Measurements from ENCODE around the gene CSNK1D.
A peak's percentile ranks its signal among the peaks of the same experiment; 100 is the strongest.
"Not testable (repeated sequence)": the region's sequence is repeated elsewhere in the genome, so short reads cannot be mapped to it uniquely, and the experiment has no call there.

Gene CSNK1D

GRCh38 chr17:82212331-82213250 is 60.9 kb downstream of the CSNK1D start, which contains the start of gene CCDC57:
Gene CCDC57 (minus strand): TSS chr17:82212842. CDS start chr17:82201944, 10,898 bp downstream.
- peak; percentile 72 for DNase-seq

- not testable (repeated sequence) for DNase-seq
Observed at GRCh38 chr17:82210655-82211054, 62.8 kb downstream of the CSNK1D start.

- peak; percentile 62 for DNase-seq
Observed at GRCh38 chr17:82205720-82206508, 67.6 kb downstream of the CSNK1D start.

DNA sequence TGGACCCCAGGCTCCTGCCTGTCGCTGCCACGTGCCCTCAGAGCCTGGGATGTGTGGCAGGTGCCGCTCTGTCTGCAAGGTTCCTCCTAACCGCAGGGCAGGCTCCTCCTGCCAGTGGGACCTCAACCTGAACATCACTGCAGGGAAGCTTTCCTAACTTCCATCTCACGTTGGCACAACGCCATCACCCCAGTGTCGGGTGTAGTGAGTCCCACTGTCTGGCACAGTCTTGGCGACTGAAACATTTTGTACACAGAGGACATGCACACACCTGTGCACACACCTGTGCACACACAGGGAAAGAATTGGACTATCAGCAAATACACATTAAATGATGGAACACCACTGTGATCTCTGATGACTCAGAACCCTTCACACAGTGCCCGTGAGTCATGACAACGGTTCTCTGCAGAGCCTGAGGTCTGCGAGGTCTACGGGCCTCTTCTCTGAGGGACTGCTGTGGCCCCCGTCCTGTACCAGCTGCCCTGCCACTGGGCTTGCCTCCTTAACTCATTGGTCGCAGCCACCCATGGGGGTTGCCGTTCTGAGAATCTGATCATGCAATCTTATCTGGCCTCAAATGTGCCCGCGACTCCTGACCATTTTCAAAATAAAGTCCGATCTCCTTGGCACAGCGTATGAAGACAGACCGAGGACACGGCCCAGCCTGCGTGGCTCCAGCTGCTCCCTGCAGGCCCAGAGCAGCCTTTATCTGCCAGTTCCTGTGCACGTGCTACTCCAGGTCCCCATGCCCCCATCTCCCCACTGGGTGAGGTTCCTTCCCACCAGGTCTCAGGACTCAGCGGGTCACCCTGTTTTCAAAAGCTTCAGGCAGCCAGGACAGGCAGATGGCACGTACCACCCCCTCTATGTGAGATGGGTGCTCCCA is 68.4 kb downstream of the CSNK1D start:
- DNase-seq = no peak

DNA sequence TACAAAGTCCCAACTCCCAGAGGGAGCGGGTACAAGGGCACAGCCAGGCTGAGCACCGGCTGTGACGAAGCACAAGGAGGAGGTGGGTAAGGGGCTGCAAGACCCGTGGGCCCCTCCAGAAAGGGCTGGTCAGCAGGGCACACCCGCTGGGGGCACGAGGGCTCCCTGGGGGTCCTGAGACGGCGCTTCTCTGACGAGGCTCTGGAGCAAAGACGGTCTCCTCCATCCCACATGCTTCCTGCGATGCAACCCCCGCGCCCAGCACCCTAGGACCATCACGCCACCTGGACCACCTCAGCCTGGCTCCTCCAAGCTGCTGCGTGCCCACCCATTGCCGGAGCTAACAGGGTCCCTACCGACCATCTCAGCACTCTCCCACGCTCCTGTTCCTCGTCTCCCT is 69.6 kb downstream of the CSNK1D start:
- no peak for DNase-seq

- no peak for DNase-seq
Observed at GRCh38 chr17:82202981-82203380, 70.5 kb downstream of the CSNK1D start.

DNA sequence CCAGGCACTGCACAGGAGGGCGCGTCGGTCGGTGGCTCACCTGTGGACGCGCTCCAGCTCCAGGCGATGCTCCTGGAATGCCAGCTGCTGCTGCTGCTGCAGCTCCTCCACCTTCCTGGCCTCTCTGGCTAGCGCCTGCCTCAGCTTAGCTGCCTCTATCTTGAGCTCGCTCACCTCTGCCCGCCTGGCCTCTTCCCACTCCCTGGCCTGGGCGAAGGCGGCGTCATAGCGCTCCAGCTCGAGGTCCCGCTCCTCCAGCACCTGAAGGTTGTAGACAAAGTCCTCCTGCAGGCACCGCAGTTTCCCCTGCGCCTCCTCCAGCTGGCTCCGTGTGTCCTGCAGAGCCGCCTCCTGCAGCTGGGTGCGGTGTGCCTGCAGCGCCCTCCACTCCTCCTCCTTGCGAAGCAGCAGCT is 72.0 kb downstream of the CSNK1D start:
- no peak for DNase-seq

- no peak for DNase-seq
Observed at GRCh38 chr17:82200743-82201497, 72.6 kb downstream of the CSNK1D start.

DNA sequence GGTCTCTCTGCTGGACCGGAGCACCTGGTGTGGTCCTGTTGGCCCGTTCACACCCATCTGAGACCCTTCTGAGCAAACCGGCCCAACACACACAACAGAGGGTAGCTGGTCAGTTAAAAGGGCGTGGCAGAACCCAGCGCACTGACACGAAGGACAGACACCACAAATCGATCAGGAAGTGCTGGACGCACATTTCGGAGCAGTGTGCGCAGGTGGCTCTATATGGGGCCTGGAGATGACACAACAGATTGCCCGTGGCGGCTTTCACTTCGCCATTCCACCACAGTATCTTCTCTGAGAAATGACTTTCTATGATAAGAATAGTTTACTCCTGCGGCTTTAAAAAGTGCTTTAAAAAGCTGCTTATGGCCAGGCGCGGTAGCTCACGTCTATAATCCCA is 73.4 kb downstream of the CSNK1D start:
- DNase-seq = no peak

- no peak for DNase-seq
Observed at GRCh38 chr17:82199496-82199895, 74.0 kb downstream of the CSNK1D start.

DNA sequence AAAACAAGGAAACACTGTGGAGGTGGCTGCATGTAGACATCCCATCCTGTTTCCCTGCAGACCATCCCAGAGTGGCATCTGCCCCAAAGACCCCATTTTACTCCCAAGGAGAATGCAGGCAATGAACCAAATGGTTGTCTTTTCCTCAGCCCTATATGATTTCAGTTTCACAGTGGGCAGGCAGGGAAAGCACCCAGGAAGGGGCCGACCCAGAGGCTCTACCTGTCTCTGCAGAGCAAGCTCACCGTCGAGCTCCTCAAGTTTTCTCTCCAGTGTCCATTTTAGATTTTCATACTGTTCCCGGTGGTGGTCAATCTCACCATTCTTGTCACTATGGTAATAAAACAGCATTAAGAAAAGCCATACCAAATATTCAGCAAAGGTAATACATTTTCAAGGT is 75.4 kb downstream of the CSNK1D start:
- no peak for DNase-seq

GRCh38 chr17:82195675-82196672 is 77.5 kb downstream of the CSNK1D start:
- DNase-seq = no peak

DNA sequence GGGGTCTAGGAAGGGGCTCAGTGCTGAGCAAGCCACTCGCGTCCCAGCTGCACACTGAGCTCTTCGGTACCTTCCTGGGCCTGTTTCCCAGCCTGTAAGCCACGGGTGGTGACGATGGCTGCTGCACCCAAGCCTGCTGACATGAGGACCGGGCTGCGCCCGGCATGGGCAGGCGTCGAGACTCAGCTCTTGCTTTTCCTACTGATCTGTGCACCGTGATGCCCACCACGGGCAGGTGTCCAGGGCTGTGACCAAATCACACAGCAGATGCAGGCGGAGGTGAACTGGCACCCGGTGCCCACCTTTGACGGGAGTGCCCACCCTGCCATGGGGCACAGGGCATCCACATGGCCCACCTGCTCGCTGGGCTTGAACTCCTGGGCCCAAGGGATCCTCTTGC is 78.7 kb downstream of the CSNK1D start:
- no peak for DNase-seq

DNA sequence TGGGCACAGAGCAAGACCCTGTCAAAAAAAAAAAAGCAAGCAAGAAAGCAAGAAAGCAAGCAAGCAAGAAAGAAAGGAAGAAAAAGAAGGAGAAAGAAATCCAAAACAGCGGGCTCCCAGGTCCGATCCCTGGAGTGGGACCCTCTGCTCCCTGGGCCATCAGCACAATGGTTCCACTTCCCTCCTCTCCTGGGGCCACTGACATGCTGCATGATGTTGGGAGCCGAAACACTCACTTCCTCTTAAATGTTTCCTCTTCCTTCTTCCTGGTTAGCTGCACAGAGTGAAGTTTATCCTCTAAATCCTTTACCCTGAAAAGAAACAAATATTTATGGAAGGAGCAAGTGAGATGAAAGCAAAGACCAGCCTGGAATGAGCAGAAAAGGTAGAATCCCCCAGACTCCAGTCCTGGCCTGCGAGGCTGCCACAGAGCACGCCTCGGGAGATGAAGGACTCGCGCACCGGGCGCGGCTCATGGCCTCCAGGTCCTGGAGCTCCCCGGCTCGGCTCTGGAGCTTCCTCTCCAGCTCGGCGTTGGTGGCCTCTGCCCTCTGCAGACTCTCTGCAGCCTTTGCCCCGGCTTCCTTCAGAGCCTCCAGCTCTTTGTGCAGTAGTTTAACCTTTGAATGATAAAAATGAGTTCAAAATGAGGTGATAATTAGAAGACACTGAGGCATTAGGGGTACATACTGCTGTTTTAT is 79.8 kb downstream of the CSNK1D start:
- DNase-seq = no peak

GRCh38 chr17:82193050-82193449 is 80.5 kb downstream of the CSNK1D start:
- not testable (repeated sequence) for DNase-seq

Data from midbrain (tissue), 1 donor.